ENCODE results near the gene GSTA2. TPM values are rescaled to one million over a fixed set of nuclear protein-coding genes. Genes with fewer than 3 reads are reported as not detected.
"Not testable (repeated sequence)": the region's sequence is repeated elsewhere in the genome, so short reads cannot be mapped to it uniquely, and the experiment has no call there.

Gene GSTA2
- polyA plus RNA-seq, 1 of the 3 experiments (the other 2 are of a cell fraction): not detected

GRCh38 chr6:52790861-52791260, 27.6 kb upstream of the GSTA2 start:
- Histone ChIP-seq H3K9me3 (no peaks in the 10 kb centered on the region), H3K9ac (no peak overlapping the region), H4K20me1 (ENCODE audit: insufficient read depth) (no peaks in the 10 kb centered on the region), H3K9me2 (no peaks in the 10 kb centered on the region), H3F3A (replicated peaks; ENCODE audit: insufficient read depth) (no peaks in the 10 kb centered on the region), H3K4me1 (ENCODE audit: control insufficient read depth in 1 of 2, insufficient read depth in 2 of 2, low read depth in 1 of 2, low read length in 1 of 2) (no peaks in the 10 kb centered on the region), H3K4me3 (ENCODE audit: low read depth in 2 of 2, low read length in 1 of 2) (no peak overlapping the region), H3K4me2 (no peak overlapping the region), H3K27ac (ENCODE audit: low read depth in 2 of 2, low read length in 1 of 2) (no peak overlapping the region), H3K79me2 (ENCODE audit: insufficient read depth) (no peaks in the 10 kb centered on the region), H3K36me3 (replicated peaks in 1 of 2; ENCODE audit: control insufficient read depth in 1 of 2, insufficient read depth in 2 of 2, low read length in 1 of 2) (no peaks in the 10 kb centered on the region), H2AFZ (ENCODE audit: low read depth) (no peak overlapping the region), H3K27me3 (ENCODE audit: insufficient read depth) (no peaks in the 10 kb centered on the region; the same call in 1 of the 2 replicates)
- ChIA-PET CTCF (no interaction called here), POLR2A (no interaction called here)
- no peak for DNase-seq
- no peak for TF ChIP-seq SMC3 (IDR thresholded peaks at IDR 0.05; ENCODE audit: low read depth, low read length)
- TF ChIP-seq USF2 (IDR thresholded peaks at IDR 0.05; ENCODE audit: borderline replicate concordance, low read depth, low read length): no peak
- TF ChIP-seq EP300 (IDR thresholded peaks at IDR 0.05; ENCODE audit: borderline replicate concordance in 1 of 2, low read depth in 1 of 2, low read length in 1 of 2): no peak
- no peak for TF ChIP-seq CTCF (IDR thresholded peaks at IDR 0.05)
- TF ChIP-seq TAF1 (IDR thresholded peaks at IDR 0.05; ENCODE audit: borderline replicate concordance, low read depth, low read length): no peak
- no peak for TF ChIP-seq TCF12 (IDR thresholded peaks at IDR 0.05)
- no peak for TF ChIP-seq TEAD4 (IDR thresholded peaks at IDR 0.05; ENCODE audit: borderline replicate concordance, insufficient read depth)
- TF ChIP-seq EZH2phosphoT487 (IDR thresholded peaks at IDR 0.05; ENCODE audit: borderline replicate concordance, low read depth): no peak
- TF ChIP-seq YY1 (IDR thresholded peaks at IDR 0.05; ENCODE audit: low read depth): no peak
- TF ChIP-seq PBX3 (IDR thresholded peaks at IDR 0.05): no peak
- no peak for TF ChIP-seq IRF3 (IDR thresholded peaks at IDR 0.05; ENCODE audit: low read depth, low read length)
- no peak for TF ChIP-seq CHD2 (IDR thresholded peaks at IDR 0.05; ENCODE audit: low read length, partially characterized antibody)
- TF ChIP-seq RXRA (IDR thresholded peaks at IDR 0.05; ENCODE audit: borderline replicate concordance, low read depth): no peak
- no peak for TF ChIP-seq ZBTB33 (IDR thresholded peaks at IDR 0.05; ENCODE audit: borderline replicate concordance, low read depth)
- TF ChIP-seq RAD21 (IDR thresholded peaks at IDR 0.05; ENCODE audit: low read length): no peak
- no peak for TF ChIP-seq JUND (IDR thresholded peaks at IDR 0.05)
- TF ChIP-seq USF1 (IDR thresholded peaks at IDR 0.05; ENCODE audit: borderline replicate concordance, low read depth): no peak
- TF ChIP-seq POLR2AphosphoS5 (IDR thresholded peaks at IDR 0.05; ENCODE audit: low read depth, low read length): no peak
- TF ChIP-seq MXI1 (IDR thresholded peaks at IDR 0.05; ENCODE audit: low read depth, low read length): no peak
- TF ChIP-seq FOSL2 (IDR thresholded peaks at IDR 0.05; ENCODE audit: borderline replicate concordance, low read depth): no peak
- 0% methylated on average over 1 of the region's 1 CpG for WGBS (ENCODE audit: low lambda C conversion rate)

GRCh38 chr6:52789658-52790057, 26.4 kb upstream of the GSTA2 start:
- H3K36me3 ChIP-seq (replicated peaks in 1 of 2; ENCODE audit: control insufficient read depth in 1 of 2, insufficient read depth in 2 of 2, low read length in 1 of 2); H4K20me1 ChIP-seq (ENCODE audit: insufficient read depth); H3K4me1 ChIP-seq (ENCODE audit: control insufficient read depth in 1 of 2, insufficient read depth in 2 of 2, low read depth in 1 of 2, low read length in 1 of 2); H3K9me3 ChIP-seq; H3K27me3 ChIP-seq (ENCODE audit: insufficient read depth); H3K79me2 ChIP-seq (ENCODE audit: insufficient read depth); DNase-seq; H3K27ac ChIP-seq (ENCODE audit: low read depth in 2 of 2, low read length in 1 of 2); H3K9ac ChIP-seq; H3K4me3 ChIP-seq (ENCODE audit: low read depth in 2 of 2, low read length in 1 of 2); H2AFZ ChIP-seq (ENCODE audit: low read depth); CTCF ChIA-PET; H3K9me2 ChIP-seq; POLR2A ChIA-PET; H3F3A ChIP-seq (replicated peaks; ENCODE audit: insufficient read depth); H3K4me2 ChIP-seq: not testable (repeated sequence)
- WGBS (ENCODE audit: low lambda C conversion rate): 42% methylated on average over 1 of the region's 1 CpG
